HCT116 (cell line): Measurements from ENCODE around the gene SEPTIN2. TPM values are rescaled to one million over a fixed set of nuclear protein-coding genes. Genes with fewer than 3 reads are reported as not detected.
A peak's percentile ranks its signal among the peaks of the same experiment; 100 is the strongest.

Experiments used
- ATAC-seq: fragments of 200-7000 bp; cut with Tn5 transposase; 2 replicates; pipeline ENCODE4 v1.9.1; 2020; ENCODE audit warnings: mild to moderate bottlenecking, moderate library complexity
- BruUV-seq: library from RNA; stranded (reverse); fragments of 400-500 nt; replicated peaks from 2 replicates; lab custom pipeline; 2021; lab: Mats Ljungman, UMichigan
- CTCF ChIA-PET: fragments of 300-600 bp; sonication (Branson Sonifier 250); formaldehyde crosslinking; loops from one replicate; lab custom pipeline; 2021; ENCODE audit warnings: antibody characterized with exemption; lab: Charles Lee
- POLR2A ChIA-PET: fragments of 300-600, 350-600 bp; sonication (Branson Sonifier 250); formaldehyde crosslinking; loops from one replicate; lab custom pipeline; 2021; ENCODE audit warnings: antibody characterized with exemption; lab: Charles Lee
- RAD21 ChIA-PET, 2 experiments: fragments of 300-600 bp; sonication (Branson Sonifier 250); formaldehyde crosslinking; loops; one replicate each; lab custom pipeline; 2023; ENCODE audit warnings: low total read pairs in 2 of 2; ENCODE audit not compliant: uncharacterized antibody in 2 of 2, unreplicated experiment in 2 of 2, low non-redundant PET in 1 of 2; lab: Charles Lee
- DNase-seq: peaks from one replicate; pipeline ENCODE4 v3.0.0-alpha.2; 2010; ENCODE audit warnings: low read depth, low spot score
- H2AFZ ChIP-seq: fragments of 200-600 bp; shearing (Covaris generic), sonication (generic); 2 replicates; pipeline ENCODE4 v1.6.1; 2017; ENCODE audit warnings: low read depth, mixed run types, mixed read lengths, antibody characterized with exemption, low read length; ENCODE audit not compliant: poor library complexity, severe bottlenecking
- H3K27ac ChIP-seq: 2 replicates; pipeline ENCODE4 v1.5.1; 2012; ENCODE audit warnings: low read depth, low read length
- H3K27me3 ChIP-seq: fragments of 200-600 bp; sonication (generic); 2 replicates; pipeline ENCODE4 v1.6.1; 2016; ENCODE audit warnings: mixed run types, low read length, mixed read lengths; ENCODE audit not compliant: insufficient read depth
- H3K36me3 ChIP-seq, 2 experiments: fragments of 200-500 bp in 1 of 2; fragments of 200-600 bp in 1 of 2; sonication (Bioruptor generic) in 1 of 2; sonication (generic) in 1 of 2; 2 replicates each; pipeline versions ENCODE4 v1.5.1 to v1.6.1; 2014 to 2016; ENCODE audit warnings: low read length in 2 of 2, inconsistent platforms in 1 of 2, mixed read lengths in 1 of 2, mixed run types in 1 of 2; ENCODE audit not compliant: insufficient read depth in 2 of 2, control insufficient read depth in 1 of 2
- H3K4me1 ChIP-seq, 2 experiments: fragments of 200-600 bp in 1 of 2; sonication (generic) in 1 of 2; 2 replicates each; pipeline versions ENCODE4 v1.5.1 to v1.6.1; 2012 to 2017; ENCODE audit warnings: low read length in 2 of 2, inconsistent platforms in 1 of 2, mild to moderate bottlenecking in 1 of 2, mixed read lengths in 1 of 2, mixed run types in 1 of 2, moderate library complexity in 1 of 2; ENCODE audit not compliant: insufficient read depth in 2 of 2, control insufficient read depth in 1 of 2
- H3K4me2 ChIP-seq: fragments of 200-600 bp; sonication (generic); 2 replicates; pipeline ENCODE4 v1.6.1; 2017; ENCODE audit warnings: mixed run types, low read length, mixed read lengths
- H3K4me3 ChIP-seq, 2 experiments: fragments of 200-600 bp in 1 of 2; sonication (generic) in 1 of 2; replicated peaks in 1 of 2; 2 replicates each; pipeline ENCODE4 v1.5.1; 2011 to 2016; ENCODE audit warnings: low read length in 2 of 2, control low read depth in 1 of 2, low read depth in 1 of 2, mild to moderate bottlenecking in 1 of 2, mixed read lengths in 1 of 2, mixed run types in 1 of 2
- H3K79me2 ChIP-seq: fragments of 200-600 bp; sonication (generic); 2 replicates; pipeline ENCODE4 v1.6.1; 2017; ENCODE audit warnings: mild to moderate bottlenecking, mixed run types, low read length, moderate library complexity, mixed read lengths; ENCODE audit not compliant: insufficient read depth
- H3K9ac ChIP-seq: fragments of 200-600 bp; sonication (generic); 2 replicates; pipeline ENCODE4 v1.6.1; 2016; ENCODE audit warnings: low read length, mixed read lengths
- H3K9me2 ChIP-seq: fragments of 200-600 bp; sonication (generic), shearing (Covaris generic); 2 replicates; pipeline ENCODE4 v1.6.1; 2017; ENCODE audit warnings: mixed run types, mild to moderate bottlenecking, moderate library complexity; ENCODE audit not compliant: insufficient read depth
- H3K9me3 ChIP-seq, 2 experiments: fragments of 200-500 bp in 1 of 2; fragments of 200-600 bp in 1 of 2; sonication (Bioruptor generic) in 1 of 2; sonication (generic) in 1 of 2; 2 replicates each; pipeline ENCODE4 v1.6.1; 2014 to 2017; ENCODE audit warnings: low read length in 2 of 2, mixed read lengths in 2 of 2, inconsistent platforms in 1 of 2, low read depth in 1 of 2, mild to moderate bottlenecking in 1 of 2, mixed run types in 1 of 2, moderate library complexity in 1 of 2; ENCODE audit not compliant: control insufficient read depth in 1 of 2, insufficient read depth in 1 of 2
- H4K20me1 ChIP-seq: fragments of 200-600 bp; sonication (generic), shearing (Covaris generic); 2 replicates; pipeline ENCODE4 v1.6.1; 2017; ENCODE audit warnings: mixed run types, mild to moderate bottlenecking, moderate library complexity; ENCODE audit not compliant: insufficient read depth
- CEBPB ChIP-seq: IDR thresholded peaks from 2 replicates; pipeline ENCODE4 v1.6.1; 2012; ENCODE audit warnings: low read depth
- CTCF ChIP-seq, 3 experiments: fragments of 200-600 bp in 1 of 3; sonication (generic) in 1 of 3; IDR thresholded peaks in 2 of 3; conservative IDR thresholded peaks in 1 of 3; 2 replicates each; pipeline ENCODE4 v1.5.1; 2012 to 2017; ENCODE audit warnings: low read depth in 2 of 3, low read length in 2 of 3, antibody characterized with exemption in 1 of 3, borderline replicate concordance in 1 of 3, control low read depth in 1 of 3, mild to moderate bottlenecking in 1 of 3, mixed read lengths in 1 of 3, mixed run types in 1 of 3, moderate library complexity in 1 of 3; ENCODE audit not compliant: insufficient read depth in 1 of 3
- EZH2 ChIP-seq: fragments of 200-600 bp; sonication (generic); IDR thresholded peaks from 2 replicates; pipeline ENCODE4 v1.6.1; 2017; ENCODE audit warnings: antibody characterized with exemption, mixed run types
- JUND ChIP-seq: IDR thresholded peaks from 2 replicates; pipeline ENCODE4 v1.6.1; 2012
- POLR2AphosphoS5 ChIP-seq: IDR thresholded peaks from 2 replicates; pipeline ENCODE4 v1.6.1; 2011; ENCODE audit warnings: mild to moderate bottlenecking, low read depth, low read length, moderate library complexity
- ZFX ChIP-seq: fragments of 450-650 bp; IDR thresholded peaks from 2 replicates; pipeline ENCODE4 v1.6.1; 2017
- intact Hi-C: fragments of 100-400 bp; cut with micrococcal nuclease; formaldehyde crosslinking; loops from 2 replicates; pipeline ENCODE4 v1.10.0; 2022
- total RNA-seq: library from RNA; stranded (reverse); gene quantifications from one replicate; pipeline ENCODE4 v1.2.1, GENCODE V29; 2021; ENCODE audit not compliant: unreplicated experiment

SEPTIN2 gene
- total RNA-seq, 1 experiment from 2014 or later = 317 TPM

DNA sequence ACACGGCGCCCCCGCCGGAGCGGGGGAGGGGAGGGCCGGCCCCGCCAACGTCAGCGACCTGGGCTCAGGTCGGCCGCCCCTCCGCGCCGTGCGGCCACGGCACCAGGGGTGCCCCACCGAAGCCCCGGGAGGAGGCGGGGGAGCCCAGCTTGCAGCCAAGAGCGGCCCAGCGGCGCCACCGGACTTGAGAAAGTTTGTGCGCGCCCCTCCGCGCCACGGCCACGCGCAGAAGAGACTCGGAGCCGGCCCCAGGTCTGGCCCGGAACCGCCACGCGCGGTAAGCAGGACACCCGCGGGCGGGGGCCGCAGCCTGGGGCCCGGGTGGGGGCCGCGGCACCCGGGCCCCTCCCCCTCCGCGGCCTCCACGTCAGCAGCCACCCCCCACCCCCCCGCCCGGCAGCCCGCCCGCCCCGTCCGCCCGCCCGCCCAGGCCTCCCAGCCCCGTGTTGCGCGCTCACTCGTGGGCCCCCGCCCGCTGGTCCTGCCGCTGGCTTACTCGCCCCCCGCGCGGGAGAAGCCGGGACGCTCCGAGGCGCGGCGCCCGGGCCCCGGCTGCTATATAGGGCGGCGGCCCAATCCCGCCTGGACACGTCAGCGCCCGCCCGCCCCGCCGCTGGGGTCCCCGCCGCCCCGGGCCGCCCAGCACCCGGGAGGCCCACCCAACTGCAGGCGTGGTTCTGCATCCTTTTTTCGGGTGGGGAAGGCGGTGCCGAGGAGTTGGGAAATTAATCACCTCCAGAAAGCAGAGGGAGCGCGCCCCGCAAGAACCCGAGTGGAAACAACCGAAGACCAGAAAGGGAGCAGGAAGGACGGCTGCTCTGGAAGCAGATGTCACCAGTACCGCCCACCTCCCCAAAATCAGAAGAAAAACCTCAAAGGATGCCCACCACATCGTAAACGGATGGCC lies 43.2 kb upstream of the SEPTIN2 start:
- Histone ChIP-seq H3K4me2 (peak overlapping the region; percentile 81), H2AFZ (no peak overlapping the region), H4K20me1 (peaks cover 29% of the 10 kb centered on the region; the same call in 1 of the 2 replicates), H3K36me3 (peaks cover 2 to 10% of the 10 kb centered on the region in 2 experiments; a peak in 2 of 4 replicates), H3K9me3 (0 out of 4 replicates have a peak, but pooled peaks cover 0 to 3% of the 10 kb centered on the region in 2 experiments), H3K79me2 (peaks cover 97% of the 10 kb centered on the region), H3K27me3 (no peaks in the 10 kb centered on the region), H3K9me2 (no peaks in the 10 kb centered on the region), H3K4me3 (peak overlapping the region; percentile 62 to 68), H3K9ac (peak overlapping the region; percentile 84), H3K4me1 (peaks cover 21 to 51% of the 10 kb centered on the region in 2 experiments; a peak in 3 of 4 replicates), H3K27ac (peak overlapping the region; percentile 85)
- DNase-seq (no peak), ATAC-seq (peak; percentile 80)
- intact Hi-C loops = loop anchor here (5.0 kb wide), 1 partner anchor 45 kb away; the partner anchor contains the start of genes HDLBP and SEPTIN2
- POLR2A ChIA-PET = no interaction called here
- CTCF ChIA-PET = no interaction called here
- RAD21 ChIA-PET = no interaction called here
- TF ChIP-seq EZH2 (no peak), ZFX (peak; percentile 48; the same call in 1 of the 2 replicates), POLR2AphosphoS5 (peak; percentile 43)
- BruUV-seq = no TSS peak

GRCh38 chr2:241273210-241274020 lies 42.3 kb upstream of the SEPTIN2 start:
- H3K9me3 ChIP-seq = 0 out of 4 replicates have a peak, but pooled peaks cover 0 to 3% of the 10 kb centered on the region in 2 experiments
- peaks cover 29% of the 10 kb centered on the region; the same call in 1 of the 2 replicates for H4K20me1 ChIP-seq
- ATAC-seq = no peak
- DNase-seq = no peak
- CTCF ChIA-PET = no interaction called here
- no peak overlapping the region for H2AFZ ChIP-seq
- peak overlapping the region; percentile 62 to 68 for H3K4me3 ChIP-seq
- TSS peak; percentile 74 for BruUV-seq
- H3K36me3 ChIP-seq = 0 out of 4 replicates have a peak, but pooled peaks cover 0 to 6% of the 10 kb centered on the region in 2 experiments
- no peak for TF ChIP-seq CEBPB
- peak in 1 of 3 experiments; percentile 12; a peak in 1 of 6 replicates for TF ChIP-seq CTCF (IDR thresholded peaks at IDR 0.05 in 2 of 3, conservative IDR thresholded peaks at IDR 0.05 in 1 of 3; ENCODE audit: borderline replicate concordance in 1 of 3, insufficient read depth in 1 of 3, low read depth in 2 of 3, low read length in 2 of 3)
- no peak for TF ChIP-seq JUND
- H3K9me2 ChIP-seq = no peaks in the 10 kb centered on the region
- peaks cover 21 to 51% of the 10 kb centered on the region in 2 experiments; a peak in 3 of 4 replicates for H3K4me1 ChIP-seq
- peak overlapping the region; percentile 49; the same call in 1 of the 2 replicates for H3K27ac ChIP-seq
- peaks cover 97% of the 10 kb centered on the region for H3K79me2 ChIP-seq
- POLR2A ChIA-PET = no interaction called here
- no peaks in the 10 kb centered on the region for H3K27me3 ChIP-seq
- intact Hi-C loops = loop anchor here (5.0 kb wide), 1 partner anchor 44 kb away; the partner anchor contains the start of genes HDLBP and SEPTIN2
- peak overlapping the region; percentile 84 for H3K9ac ChIP-seq
- RAD21 ChIA-PET = no interaction called here
- peak overlapping the region; percentile 81 for H3K4me2 ChIP-seq
